ENCODE results near the gene SLC2A8. TPM values are rescaled to one million over a fixed set of nuclear protein-coding genes. Genes with fewer than 3 reads are reported as not detected.

SLC2A8 gene
- total RNA-seq, 1 experiment from 2014 or later = 37.4 TPM

GRCh38 chr9:127358023-127358535 is 38.9 kb upstream of the SLC2A8 start (continued):
- TF ChIP-seq, protein P1, sequence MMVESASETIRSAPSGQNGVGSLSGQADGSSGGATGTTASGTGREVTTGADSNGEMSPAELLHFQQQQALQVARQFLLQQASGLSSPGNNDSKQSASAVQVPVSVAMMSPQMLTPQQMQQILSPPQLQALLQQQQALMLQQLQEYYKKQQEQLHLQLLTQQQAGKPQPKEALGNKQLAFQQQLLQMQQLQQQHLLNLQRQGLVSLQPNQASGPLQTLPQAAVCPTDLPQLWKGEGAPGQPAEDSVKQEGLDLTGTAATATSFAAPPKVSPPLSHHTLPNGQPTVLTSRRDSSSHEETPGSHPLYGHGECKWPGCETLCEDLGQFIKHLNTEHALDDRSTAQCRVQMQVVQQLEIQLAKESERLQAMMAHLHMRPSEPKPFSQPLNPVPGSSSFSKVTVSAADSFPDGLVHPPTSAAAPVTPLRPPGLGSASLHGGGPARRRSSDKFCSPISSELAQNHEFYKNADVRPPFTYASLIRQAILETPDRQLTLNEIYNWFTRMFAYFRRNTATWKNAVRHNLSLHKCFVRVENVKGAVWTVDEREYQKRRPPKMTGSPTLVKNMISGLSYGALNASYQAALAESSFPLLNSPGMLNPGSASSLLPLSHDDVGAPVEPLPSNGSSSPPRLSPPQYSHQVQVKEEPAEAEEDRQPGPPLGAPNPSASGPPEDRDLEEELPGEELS (CRISPR knock-in tag; IDR thresholded peaks at IDR 0.05) = no peak
- TF ChIP-seq TP53 (CRISPR knock-in tag; IDR thresholded peaks at IDR 0.05) (no peak), FOXP1 (CRISPR knock-in tag; IDR thresholded peaks at IDR 0.05; ENCODE audit: borderline replicate concordance) (no peak), MYBL2 (CRISPR knock-in tag; IDR thresholded peaks at IDR 0.05) (no peak), ZNF121 (CRISPR knock-in tag; IDR thresholded peaks at IDR 0.05) (no peak)

DNA sequence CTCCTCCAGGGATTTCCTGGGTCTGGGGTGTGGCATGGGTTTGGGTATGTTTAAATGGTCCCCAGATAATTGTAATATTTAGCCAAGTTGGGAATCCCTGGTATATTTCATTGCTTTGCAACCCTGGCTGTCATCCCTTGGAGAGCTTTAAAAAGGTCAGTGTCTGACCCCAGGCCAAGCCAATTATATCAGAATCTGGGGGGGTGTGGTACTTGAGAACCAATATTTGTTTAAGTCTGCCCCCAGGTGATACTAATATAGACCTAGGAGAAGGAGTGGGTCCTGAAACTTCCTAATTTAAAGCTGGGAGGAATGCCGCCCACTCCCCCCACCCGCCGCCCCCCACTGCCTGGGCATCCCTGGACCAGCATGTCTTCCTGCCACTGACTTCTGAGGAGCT is 38.2 kb upstream of the SLC2A8 start:
- H3K36me3 Mint-ChIP-seq = peaks cover 4% of the 10 kb centered on the region; the same call in 1 of the 2 replicates
- no peak for ATAC-seq
- no peak overlapping the region for H3K4me3 Mint-ChIP-seq
- POLR2A ChIA-PET = no interaction called here
- DNase-seq (ENCODE audit: low spot score) = no peak
- H3K27me3 Mint-ChIP-seq (ENCODE audit: low read depth) = no peaks in the 10 kb centered on the region
- TF ChIP-seq, protein P2, sequence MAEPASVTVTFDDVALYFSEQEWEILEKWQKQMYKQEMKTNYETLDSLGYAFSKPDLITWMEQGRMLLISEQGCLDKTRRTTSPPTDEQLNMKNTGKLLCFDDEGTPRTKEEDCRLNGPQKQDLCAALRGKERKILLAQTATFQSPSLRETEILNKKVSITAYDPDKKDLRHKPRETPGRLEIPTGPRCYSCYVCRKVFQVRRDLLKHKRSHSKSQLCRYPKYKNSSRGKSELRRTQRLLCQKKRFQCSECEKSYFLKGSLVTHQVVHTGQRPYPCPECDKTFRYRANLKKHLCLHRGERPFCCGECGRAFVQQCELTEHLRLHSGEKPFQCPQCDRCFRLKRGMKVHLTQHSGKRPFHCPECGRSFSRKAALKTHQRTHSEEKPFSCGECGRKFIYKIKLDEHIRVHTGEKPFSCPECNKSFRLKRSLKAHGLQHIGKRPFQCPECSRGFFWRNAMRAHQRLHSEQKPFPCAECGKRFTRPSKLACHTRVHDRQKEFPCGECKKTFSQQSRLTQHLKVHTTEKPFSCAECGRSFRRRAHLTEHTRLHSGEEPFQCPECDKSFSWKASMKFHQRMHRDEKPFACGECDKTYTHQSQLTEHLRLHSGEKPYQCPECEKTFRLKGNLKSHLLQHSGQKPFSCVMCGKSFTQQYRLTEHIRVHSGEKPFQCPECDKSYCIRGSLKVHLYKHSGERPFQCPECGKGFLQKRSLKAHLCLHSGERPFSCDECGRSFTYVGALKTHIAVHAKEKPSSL (CRISPR knock-in tag; conservative IDR thresholded peaks at IDR 0.05) = no peak
- TF ChIP-seq, protein P3, sequence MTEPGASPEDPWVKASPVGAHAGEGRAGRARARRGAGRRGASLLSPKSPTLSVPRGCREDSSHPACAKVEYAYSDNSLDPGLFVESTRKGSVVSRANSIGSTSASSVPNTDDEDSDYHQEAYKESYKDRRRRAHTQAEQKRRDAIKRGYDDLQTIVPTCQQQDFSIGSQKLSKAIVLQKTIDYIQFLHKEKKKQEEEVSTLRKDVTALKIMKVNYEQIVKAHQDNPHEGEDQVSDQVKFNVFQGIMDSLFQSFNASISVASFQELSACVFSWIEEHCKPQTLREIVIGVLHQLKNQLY (CRISPR knock-in tag; IDR thresholded peaks at IDR 0.05) = no peak
- TF ChIP-seq HMGXB4 (CRISPR knock-in tag; IDR thresholded peaks at IDR 0.05) = no peak
- TF ChIP-seq ZNF416 (CRISPR knock-in tag; IDR thresholded peaks at IDR 0.05) = no peak
- TF ChIP-seq, protein P4, sequence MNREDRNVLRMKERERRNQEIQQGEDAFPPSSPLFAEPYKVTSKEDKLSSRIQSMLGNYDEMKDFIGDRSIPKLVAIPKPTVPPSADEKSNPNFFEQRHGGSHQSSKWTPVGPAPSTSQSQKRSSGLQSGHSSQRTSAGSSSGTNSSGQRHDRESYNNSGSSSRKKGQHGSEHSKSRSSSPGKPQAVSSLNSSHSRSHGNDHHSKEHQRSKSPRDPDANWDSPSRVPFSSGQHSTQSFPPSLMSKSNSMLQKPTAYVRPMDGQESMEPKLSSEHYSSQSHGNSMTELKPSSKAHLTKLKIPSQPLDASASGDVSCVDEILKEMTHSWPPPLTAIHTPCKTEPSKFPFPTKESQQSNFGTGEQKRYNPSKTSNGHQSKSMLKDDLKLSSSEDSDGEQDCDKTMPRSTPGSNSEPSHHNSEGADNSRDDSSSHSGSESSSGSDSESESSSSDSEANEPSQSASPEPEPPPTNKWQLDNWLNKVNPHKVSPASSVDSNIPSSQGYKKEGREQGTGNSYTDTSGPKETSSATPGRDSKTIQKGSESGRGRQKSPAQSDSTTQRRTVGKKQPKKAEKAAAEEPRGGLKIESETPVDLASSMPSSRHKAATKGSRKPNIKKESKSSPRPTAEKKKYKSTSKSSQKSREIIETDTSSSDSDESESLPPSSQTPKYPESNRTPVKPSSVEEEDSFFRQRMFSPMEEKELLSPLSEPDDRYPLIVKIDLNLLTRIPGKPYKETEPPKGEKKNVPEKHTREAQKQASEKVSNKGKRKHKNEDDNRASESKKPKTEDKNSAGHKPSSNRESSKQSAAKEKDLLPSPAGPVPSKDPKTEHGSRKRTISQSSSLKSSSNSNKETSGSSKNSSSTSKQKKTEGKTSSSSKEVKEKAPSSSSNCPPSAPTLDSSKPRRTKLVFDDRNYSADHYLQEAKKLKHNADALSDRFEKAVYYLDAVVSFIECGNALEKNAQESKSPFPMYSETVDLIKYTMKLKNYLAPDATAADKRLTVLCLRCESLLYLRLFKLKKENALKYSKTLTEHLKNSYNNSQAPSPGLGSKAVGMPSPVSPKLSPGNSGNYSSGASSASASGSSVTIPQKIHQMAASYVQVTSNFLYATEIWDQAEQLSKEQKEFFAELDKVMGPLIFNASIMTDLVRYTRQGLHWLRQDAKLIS (CRISPR knock-in tag; IDR thresholded peaks at IDR 0.05; ENCODE audit: borderline replicate concordance) = no peak
- TF ChIP-seq JUN (CRISPR knock-in tag; IDR thresholded peaks at IDR 0.05) = no peak
- no peak for TF ChIP-seq TCF7 (CRISPR knock-in tag; IDR thresholded peaks at IDR 0.05; ENCODE audit: low read depth)
- no peak for TF ChIP-seq TEAD4 (CRISPR knock-in tag; IDR thresholded peaks at IDR 0.05)
- no peak for TF ChIP-seq ELF4 (CRISPR knock-in tag; IDR thresholded peaks at IDR 0.05; ENCODE audit: low read depth)
- no peak for TF ChIP-seq SMAD3 (CRISPR knock-in tag; IDR thresholded peaks at IDR 0.05; ENCODE audit: borderline replicate concordance)
- TF ChIP-seq PRRX2 (CRISPR knock-in tag; IDR thresholded peaks at IDR 0.05) = no peak
- TF ChIP-seq CREM (CRISPR knock-in tag; IDR thresholded peaks at IDR 0.05) = no peak
- TF ChIP-seq CREB1 (CRISPR knock-in tag; IDR thresholded peaks at IDR 0.05) = no peak
- TF ChIP-seq, protein P5, sequence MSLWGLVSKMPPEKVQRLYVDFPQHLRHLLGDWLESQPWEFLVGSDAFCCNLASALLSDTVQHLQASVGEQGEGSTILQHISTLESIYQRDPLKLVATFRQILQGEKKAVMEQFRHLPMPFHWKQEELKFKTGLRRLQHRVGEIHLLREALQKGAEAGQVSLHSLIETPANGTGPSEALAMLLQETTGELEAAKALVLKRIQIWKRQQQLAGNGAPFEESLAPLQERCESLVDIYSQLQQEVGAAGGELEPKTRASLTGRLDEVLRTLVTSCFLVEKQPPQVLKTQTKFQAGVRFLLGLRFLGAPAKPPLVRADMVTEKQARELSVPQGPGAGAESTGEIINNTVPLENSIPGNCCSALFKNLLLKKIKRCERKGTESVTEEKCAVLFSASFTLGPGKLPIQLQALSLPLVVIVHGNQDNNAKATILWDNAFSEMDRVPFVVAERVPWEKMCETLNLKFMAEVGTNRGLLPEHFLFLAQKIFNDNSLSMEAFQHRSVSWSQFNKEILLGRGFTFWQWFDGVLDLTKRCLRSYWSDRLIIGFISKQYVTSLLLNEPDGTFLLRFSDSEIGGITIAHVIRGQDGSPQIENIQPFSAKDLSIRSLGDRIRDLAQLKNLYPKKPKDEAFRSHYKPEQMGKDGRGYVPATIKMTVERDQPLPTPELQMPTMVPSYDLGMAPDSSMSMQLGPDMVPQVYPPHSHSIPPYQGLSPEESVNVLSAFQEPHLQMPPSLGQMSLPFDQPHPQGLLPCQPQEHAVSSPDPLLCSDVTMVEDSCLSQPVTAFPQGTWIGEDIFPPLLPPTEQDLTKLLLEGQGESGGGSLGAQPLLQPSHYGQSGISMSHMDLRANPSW (CRISPR knock-in tag; conservative IDR thresholded peaks at IDR 0.05; ENCODE audit: low read depth) = no peak
- TF ChIP-seq RORB (CRISPR knock-in tag; IDR thresholded peaks at IDR 0.05) = no peak
- CTCF ChIA-PET = interaction anchor here (0.6 to 2.5 kb wide), 4 partner anchors 10 to 59 kb away, joined by 3 to 7 read pairs (median 4); partner anchors contain the start of gene SLC2A8
- peaks cover 18% of the 10 kb centered on the region for H3K4me1 Mint-ChIP-seq
- H3K9me3 Mint-ChIP-seq = no peaks in the 10 kb centered on the region
- H3K27ac Mint-ChIP-seq = no peak overlapping the region

Data from WTC11 (cell line).